Right hindlimb (tissue), 1 donor: Measurements from ENCODE around the gene TCEAL9.
"Not testable (repeated sequence)": the region's sequence is repeated elsewhere in the genome, so short reads cannot be mapped to it uniquely, and the experiment has no call there.

ENCODE experiments used
- DNase-seq: peaks from one replicate; pipeline ENCODE4 v3.0.0-alpha.2; 2018

TCEAL9 gene

GRCh38 chrX:103376118-103376978 lies 20.0 kb downstream of the TCEAL9 start, which contains the start of gene BEX3:
Gene BEX3, plus strand, starts transcription at chrX:103376538. Its CDS starts 984 bp downstream, at chrX:103377522.
- DNase-seq = peak; percentile 85

- peak; percentile 56 for DNase-seq
Measured at GRCh38 chrX:103376979-103377324, 20.6 kb downstream of the TCEAL9 start.

GRCh38 chrX:103378990-103379389 lies 22.7 kb downstream of the TCEAL9 start:
- DNase-seq = no peak

- no peak for DNase-seq
Measured at GRCh38 chrX:103382877-103383276, 26.6 kb downstream of the TCEAL9 start.

- no peak for DNase-seq
Measured at GRCh38 chrX:103384672-103385071, 28.4 kb downstream of the TCEAL9 start.

- not testable (repeated sequence) for DNase-seq
Measured at GRCh38 chrX:103385283-103385830, 29.1 kb downstream of the TCEAL9 start.

- no peak for DNase-seq
Measured at GRCh38 chrX:103386332-103386731, 30.0 kb downstream of the TCEAL9 start.

- DNase-seq = no peak
Measured at GRCh38 chrX:103393487-103393886, 37.2 kb downstream of the TCEAL9 start.

- DNase-seq = no peak
Measured at GRCh38 chrX:103396186-103396585, 39.9 kb downstream of the TCEAL9 start.

- no peak for DNase-seq
Measured at GRCh38 chrX:103396660-103397059, 40.4 kb downstream of the TCEAL9 start.

GRCh38 chrX:103397707-103398106 lies 41.4 kb downstream of the TCEAL9 start:
- DNase-seq = no peak

- DNase-seq = no peak
Measured at GRCh38 chrX:103398421-103398864, 42.1 kb downstream of the TCEAL9 start.

GRCh38 chrX:103399744-103400143 lies 43.4 kb downstream of the TCEAL9 start:
- DNase-seq = no peak

GRCh38 chrX:103400931-103401330 lies 44.6 kb downstream of the TCEAL9 start:
- DNase-seq = no peak

GRCh38 chrX:103404231-103405008 lies 48.1 kb downstream of the TCEAL9 start:
- DNase-seq = peak; percentile 62

- DNase-seq = no peak
Measured at GRCh38 chrX:103405009-103405333, 48.7 kb downstream of the TCEAL9 start.

- no peak for DNase-seq
Measured at GRCh38 chrX:103406256-103406655, 50.0 kb downstream of the TCEAL9 start.

- DNase-seq = no peak
Measured at GRCh38 chrX:103407776-103408175, 51.5 kb downstream of the TCEAL9 start.
